ENCODE data around the gene HSPA9.
A peak's percentile ranks its signal among the peaks of the same experiment; 100 is the strongest.

HSPA9 gene

GRCh38 chr5:138597661-138598400, 22.6 kb upstream of the HSPA9 start:
- no CpG with 5 or more reads among the region's 9 CpGs for WGBS (ENCODE audit: extremely low coverage, insufficient coverage, insufficient read length)
- no peaks in the 10 kb centered on the region for H3K27me3 ChIP-seq (ENCODE audit: insufficient read depth, low read length)
- no peaks in the 10 kb centered on the region for H3K79me1 ChIP-seq (ENCODE audit: low read length)
- H3K4me2 ChIP-seq (ENCODE audit: low read length) = no peak overlapping the region
- H3K36me3 ChIP-seq (ENCODE audit: control insufficient read depth in 1 of 2, insufficient read depth in 2 of 2, low read length in 2 of 2) = no peaks in the 10 kb centered on the region
- H3K27ac ChIP-seq (ENCODE audit: low read depth, low read length) = no peak overlapping the region
- no peak overlapping the region for H4K8ac ChIP-seq (ENCODE audit: low read depth, low read length)
- no peaks in the 10 kb centered on the region for H3K4me1 ChIP-seq (ENCODE audit: control insufficient read depth in 1 of 2, insufficient read depth in 2 of 2, low read length in 2 of 2)
- H4K12ac ChIP-seq (ENCODE audit: low read depth, low read length) = no peak overlapping the region
- H3K14ac ChIP-seq (ENCODE audit: low read length) = no peak overlapping the region
- no peak overlapping the region for H3K23ac ChIP-seq (ENCODE audit: low read length)
- no peak overlapping the region for H2AFZ ChIP-seq (ENCODE audit: insufficient read depth, low read length, poor library complexity)
- no peak overlapping the region for H2AK5ac ChIP-seq (ENCODE audit: low read length)
- no peak for DNase-seq
- H2BK12ac ChIP-seq (ENCODE audit: low read length) = no peak overlapping the region
- H4K91ac ChIP-seq (ENCODE audit: low read depth, low read length) = no peak overlapping the region
- no peak overlapping the region for H3K4me3 ChIP-seq (ENCODE audit: low read depth, low read length)
- no peak overlapping the region for H2BK5ac ChIP-seq (ENCODE audit: low read depth, low read length, poor library complexity)
- H3K9ac ChIP-seq (ENCODE audit: low read length) = no peak overlapping the region
- no peak overlapping the region for H2BK120ac ChIP-seq (ENCODE audit: insufficient read depth, low read length, poor library complexity)
- no peaks in the 10 kb centered on the region for H3K79me2 ChIP-seq (ENCODE audit: control insufficient read depth, insufficient read depth, low read length, poor library complexity)
- no peak overlapping the region for H3K18ac ChIP-seq (ENCODE audit: low read length)
- no peak overlapping the region for H3K4ac ChIP-seq (ENCODE audit: low read depth, low read length)
- no peaks in the 10 kb centered on the region for H3K9me3 ChIP-seq (ENCODE audit: insufficient read depth, low read depth, low read length)

- H2BK12ac ChIP-seq (ENCODE audit: low read length) = no peak overlapping the region
- H4K8ac ChIP-seq (ENCODE audit: low read depth, low read length) = no peak overlapping the region
- no peak overlapping the region for H4K91ac ChIP-seq (ENCODE audit: low read depth, low read length)
- H3K27ac ChIP-seq (ENCODE audit: low read depth, low read length) = no peak overlapping the region
- H2AK5ac ChIP-seq (ENCODE audit: low read length) = no peak overlapping the region
- H3K23ac ChIP-seq (ENCODE audit: low read length) = no peak overlapping the region
- H3K4ac ChIP-seq (ENCODE audit: low read depth, low read length) = no peak overlapping the region
- H3K9me3 ChIP-seq (ENCODE audit: insufficient read depth, low read depth, low read length) = no peaks in the 10 kb centered on the region
- H3K27me3 ChIP-seq (ENCODE audit: insufficient read depth, low read length) = no peaks in the 10 kb centered on the region
- H3K14ac ChIP-seq (ENCODE audit: low read length) = no peak overlapping the region
- no peaks in the 10 kb centered on the region for H3K36me3 ChIP-seq (ENCODE audit: control insufficient read depth in 1 of 2, insufficient read depth in 2 of 2, low read length in 2 of 2)
- no peaks in the 10 kb centered on the region for H3K79me2 ChIP-seq (ENCODE audit: control insufficient read depth, insufficient read depth, low read length, poor library complexity)
- no peak overlapping the region for H3K4me3 ChIP-seq (ENCODE audit: low read depth, low read length)
- no peaks in the 10 kb centered on the region for H3K79me1 ChIP-seq (ENCODE audit: low read length)
- no peak overlapping the region for H2AFZ ChIP-seq (ENCODE audit: insufficient read depth, low read length, poor library complexity)
- H4K12ac ChIP-seq (ENCODE audit: low read depth, low read length) = no peak overlapping the region
- WGBS (ENCODE audit: extremely low coverage, insufficient coverage, insufficient read length) = no CpG with 5 or more reads among the region's 6 CpGs
- no peak overlapping the region for H2BK5ac ChIP-seq (ENCODE audit: low read depth, low read length, poor library complexity)
- H3K18ac ChIP-seq (ENCODE audit: low read length) = no peak overlapping the region
- no peak overlapping the region for H2BK120ac ChIP-seq (ENCODE audit: insufficient read depth, low read length, poor library complexity)
- H3K4me1 ChIP-seq (ENCODE audit: control insufficient read depth in 1 of 2, insufficient read depth in 2 of 2, low read length in 2 of 2) = no peaks in the 10 kb centered on the region
- H3K9ac ChIP-seq (ENCODE audit: low read length) = no peak overlapping the region
- no peak for DNase-seq
- H3K4me2 ChIP-seq (ENCODE audit: low read length) = no peak overlapping the region
Observed at GRCh38 chr5:138596105-138596881, 21.1 kb upstream of the HSPA9 start.

GRCh38 chr5:138595180-138595795, 20.1 kb upstream of the HSPA9 start:
- no CpG with 5 or more reads among the region's 4 CpGs for WGBS (ENCODE audit: extremely low coverage, insufficient coverage, insufficient read length)
- no peaks in the 10 kb centered on the region for H3K9me3 ChIP-seq (ENCODE audit: insufficient read depth, low read depth, low read length)

GRCh38 chr5:138594305-138595058, 19.3 kb upstream of the HSPA9 start:
- no peaks in the 10 kb centered on the region for H3K79me1 ChIP-seq (ENCODE audit: low read length)
- WGBS (ENCODE audit: extremely low coverage, insufficient coverage, insufficient read length) = no CpG with 5 or more reads among the region's 4 CpGs
- H3K4ac ChIP-seq (ENCODE audit: low read depth, low read length) = no peak overlapping the region
- no peak overlapping the region for H3K4me2 ChIP-seq (ENCODE audit: low read length)
- H2BK5ac ChIP-seq (ENCODE audit: low read depth, low read length, poor library complexity) = no peak overlapping the region
- no peak overlapping the region for H3K9ac ChIP-seq (ENCODE audit: low read length)
- no peak overlapping the region for H4K12ac ChIP-seq (ENCODE audit: low read depth, low read length)
- H3K4me1 ChIP-seq (ENCODE audit: control insufficient read depth in 1 of 2, insufficient read depth in 2 of 2, low read length in 2 of 2) = no peaks in the 10 kb centered on the region
- H2BK120ac ChIP-seq (ENCODE audit: insufficient read depth, low read length, poor library complexity) = no peak overlapping the region
- H3K4me3 ChIP-seq (ENCODE audit: low read depth, low read length) = no peak overlapping the region
- H4K91ac ChIP-seq (ENCODE audit: low read depth, low read length) = no peak overlapping the region
- H3K18ac ChIP-seq (ENCODE audit: low read length) = no peak overlapping the region
- no peak for DNase-seq
- no peak overlapping the region for H3K23ac ChIP-seq (ENCODE audit: low read length)
- no peaks in the 10 kb centered on the region for H3K9me3 ChIP-seq (ENCODE audit: insufficient read depth, low read depth, low read length)
- H3K27ac ChIP-seq (ENCODE audit: low read depth, low read length) = no peak overlapping the region
- H4K8ac ChIP-seq (ENCODE audit: low read depth, low read length) = no peak overlapping the region
- H2AK5ac ChIP-seq (ENCODE audit: low read length) = no peak overlapping the region
- no peak overlapping the region for H3K14ac ChIP-seq (ENCODE audit: low read length)
- no peak overlapping the region for H2AFZ ChIP-seq (ENCODE audit: insufficient read depth, low read length, poor library complexity)
- H3K36me3 ChIP-seq (ENCODE audit: control insufficient read depth in 1 of 2, insufficient read depth in 2 of 2, low read length in 2 of 2) = no peaks in the 10 kb centered on the region
- H3K27me3 ChIP-seq (ENCODE audit: insufficient read depth, low read length) = no peaks in the 10 kb centered on the region
- H2BK12ac ChIP-seq (ENCODE audit: low read length) = no peak overlapping the region
- H3K79me2 ChIP-seq (ENCODE audit: control insufficient read depth, insufficient read depth, low read length, poor library complexity) = no peaks in the 10 kb centered on the region

More at GRCh38 chr5:138595180-138595795, 20.1 kb upstream of the HSPA9 start:
- Histone ChIP-seq H4K8ac (ENCODE audit: low read depth, low read length) (no peak overlapping the region), H2AFZ (ENCODE audit: insufficient read depth, low read length, poor library complexity) (no peak overlapping the region), H2AK5ac (ENCODE audit: low read length) (no peak overlapping the region), H4K91ac (ENCODE audit: low read depth, low read length) (no peak overlapping the region), H3K18ac (ENCODE audit: low read length) (no peak overlapping the region), H2BK5ac (ENCODE audit: low read depth, low read length, poor library complexity) (no peak overlapping the region), H3K4me3 (ENCODE audit: low read depth, low read length) (no peak overlapping the region), H3K23ac (ENCODE audit: low read length) (no peak overlapping the region), H3K4me1 (ENCODE audit: control insufficient read depth in 1 of 2, insufficient read depth in 2 of 2, low read length in 2 of 2) (no peaks in the 10 kb centered on the region), H3K4ac (ENCODE audit: low read depth, low read length) (no peak overlapping the region), H2BK120ac (ENCODE audit: insufficient read depth, low read length, poor library complexity) (no peak overlapping the region), H3K27ac (ENCODE audit: low read depth, low read length) (no peak overlapping the region), H3K14ac (ENCODE audit: low read length) (no peak overlapping the region), H3K79me2 (ENCODE audit: control insufficient read depth, insufficient read depth, low read length, poor library complexity) (no peaks in the 10 kb centered on the region), H3K4me2 (ENCODE audit: low read length) (no peak overlapping the region), H2BK12ac (ENCODE audit: low read length) (no peak overlapping the region), H3K79me1 (ENCODE audit: low read length) (no peaks in the 10 kb centered on the region), H3K9ac (ENCODE audit: low read length) (no peak overlapping the region), H3K36me3 (ENCODE audit: control insufficient read depth in 1 of 2, insufficient read depth in 2 of 2, low read length in 2 of 2) (no peaks in the 10 kb centered on the region), H4K12ac (ENCODE audit: low read depth, low read length) (no peak overlapping the region), H3K27me3 (ENCODE audit: insufficient read depth, low read length) (no peaks in the 10 kb centered on the region)
- peak in 1 of 2 donors; percentile 20 for DNase-seq

All from trophoblast cell (in vitro differentiated cells and primary cell).